ENCODE data around the gene NCOA3.

The NCOA3 gene

DNA sequence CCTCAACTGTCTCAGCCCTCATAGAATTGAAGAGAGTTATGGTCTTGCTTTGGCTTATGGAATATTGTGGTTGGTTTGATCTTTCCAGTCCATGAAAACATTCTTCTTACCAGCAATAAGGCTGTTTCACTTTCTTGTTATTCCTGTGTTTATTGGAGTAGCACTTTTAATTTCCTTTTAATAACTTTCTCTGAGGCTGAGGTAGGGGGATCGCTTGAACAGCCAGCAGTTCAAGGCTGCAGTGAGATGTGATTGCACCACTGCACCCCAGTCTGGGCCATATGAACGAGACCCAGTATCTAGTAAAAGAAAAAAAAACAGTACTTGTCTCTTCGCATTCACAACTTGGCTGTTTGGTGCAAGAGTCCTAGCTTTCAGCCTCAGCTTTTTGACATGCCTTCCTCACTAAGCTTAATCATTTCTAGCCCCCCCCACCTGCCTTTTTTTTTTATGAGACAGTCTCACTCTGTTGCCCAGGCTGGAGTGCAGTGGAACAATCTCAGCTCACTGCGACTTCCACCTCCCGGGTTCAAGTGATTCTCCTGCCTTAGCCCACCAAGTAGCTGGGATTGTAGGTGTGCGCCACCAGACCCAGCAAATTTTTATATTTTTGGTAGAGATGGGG is 70.5 kb downstream of the NCOA3 start:
- H3K36me3 ChIP-seq: no peaks in the 10 kb centered on the region
- no peak for DNase-seq
- H3K4me1 ChIP-seq: peaks cover 32% of the 10 kb centered on the region
- H3K4me3 ChIP-seq (ENCODE audit: low read depth, low read length): no peak overlapping the region
- H3K27me3 ChIP-seq: no peaks in the 10 kb centered on the region
- TF ChIP-seq, protein P1, sequence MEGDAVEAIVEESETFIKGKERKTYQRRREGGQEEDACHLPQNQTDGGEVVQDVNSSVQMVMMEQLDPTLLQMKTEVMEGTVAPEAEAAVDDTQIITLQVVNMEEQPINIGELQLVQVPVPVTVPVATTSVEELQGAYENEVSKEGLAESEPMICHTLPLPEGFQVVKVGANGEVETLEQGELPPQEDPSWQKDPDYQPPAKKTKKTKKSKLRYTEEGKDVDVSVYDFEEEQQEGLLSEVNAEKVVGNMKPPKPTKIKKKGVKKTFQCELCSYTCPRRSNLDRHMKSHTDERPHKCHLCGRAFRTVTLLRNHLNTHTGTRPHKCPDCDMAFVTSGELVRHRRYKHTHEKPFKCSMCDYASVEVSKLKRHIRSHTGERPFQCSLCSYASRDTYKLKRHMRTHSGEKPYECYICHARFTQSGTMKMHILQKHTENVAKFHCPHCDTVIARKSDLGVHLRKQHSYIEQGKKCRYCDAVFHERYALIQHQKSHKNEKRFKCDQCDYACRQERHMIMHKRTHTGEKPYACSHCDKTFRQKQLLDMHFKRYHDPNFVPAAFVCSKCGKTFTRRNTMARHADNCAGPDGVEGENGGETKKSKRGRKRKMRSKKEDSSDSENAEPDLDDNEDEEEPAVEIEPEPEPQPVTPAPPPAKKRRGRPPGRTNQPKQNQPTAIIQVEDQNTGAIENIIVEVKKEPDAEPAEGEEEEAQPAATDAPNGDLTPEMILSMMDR (IDR thresholded peaks at IDR 0.05; ENCODE audit: low read depth, low read length): no peak
- H3K9me3 ChIP-seq: no peaks in the 10 kb centered on the region

GRCh38 chr20:47573559-47573958 is 71.9 kb downstream of the NCOA3 start:
- DNase-seq: no peak
- H3K9me3 ChIP-seq: no peaks in the 10 kb centered on the region
- H3K36me3 ChIP-seq: no peaks in the 10 kb centered on the region
- H3K27me3 ChIP-seq: no peaks in the 10 kb centered on the region
- H3K4me1 ChIP-seq: peaks cover 43% of the 10 kb centered on the region
- H3K4me3 ChIP-seq (ENCODE audit: low read depth, low read length): no peak overlapping the region
- TF ChIP-seq, protein P1 (IDR thresholded peaks at IDR 0.05; ENCODE audit: low read depth, low read length): no peak

GRCh38 chr20:47574616-47575364 is 73.1 kb downstream of the NCOA3 start:
- no peaks in the 10 kb centered on the region for H3K9me3 ChIP-seq
- peak; percentile 73 for DNase-seq
- peak overlapping the region; percentile 1; the same call in 1 of the 2 replicates for H3K4me3 ChIP-seq (ENCODE audit: low read depth, low read length)
- TF ChIP-seq, protein P1 (IDR thresholded peaks at IDR 0.05; ENCODE audit: low read depth, low read length): no peak
- no peaks in the 10 kb centered on the region for H3K27me3 ChIP-seq
- H3K36me3 ChIP-seq: no peaks in the 10 kb centered on the region
- peaks cover 55% of the 10 kb centered on the region for H3K4me1 ChIP-seq

DNA sequence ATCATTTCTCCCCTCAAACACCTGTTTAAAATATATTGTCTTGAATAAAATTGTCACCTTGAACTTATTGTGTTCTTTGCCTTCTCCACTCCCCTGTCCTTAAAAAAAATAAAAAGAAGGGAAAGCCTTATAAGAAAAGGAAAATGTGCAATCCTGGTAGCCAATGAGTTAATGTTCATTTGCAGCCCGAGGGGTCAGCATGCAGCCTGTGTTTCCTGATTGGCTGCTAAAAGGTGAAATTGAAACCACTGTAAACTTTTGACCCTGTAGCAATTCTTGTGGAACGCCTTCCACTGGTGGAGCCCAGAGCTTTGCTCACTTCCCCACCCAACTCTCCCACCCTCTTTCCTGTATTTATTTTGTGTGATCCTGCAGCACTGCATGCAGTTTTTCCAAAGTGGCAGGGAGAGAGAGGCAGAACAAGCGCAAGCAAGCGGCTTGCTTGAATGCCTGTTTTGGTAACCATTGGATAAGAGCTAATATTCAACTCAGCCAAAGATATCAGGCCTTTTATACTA is 74.9 kb downstream of the NCOA3 start:
- Histone ChIP-seq H3K36me3 (no peaks in the 10 kb centered on the region), H3K27me3 (no peaks in the 10 kb centered on the region), H3K4me1 (peaks cover 55% of the 10 kb centered on the region), H3K9me3 (no peaks in the 10 kb centered on the region), H3K4me3 (ENCODE audit: low read depth, low read length) (peak overlapping the region; percentile 38)
- DNase-seq: peak; percentile 78
- TF ChIP-seq, protein P1 (IDR thresholded peaks at IDR 0.05; ENCODE audit: low read depth, low read length): no peak

GRCh38 chr20:47577314-47577713 is 75.6 kb downstream of the NCOA3 start:
- H3K27me3 ChIP-seq: no peaks in the 10 kb centered on the region
- H3K4me3 ChIP-seq (ENCODE audit: low read depth, low read length): peak overlapping the region; percentile 38

More at GRCh38 chr20:47577314-47577713, 75.6 kb downstream of the NCOA3 start:
- DNase-seq: no peak
- no peaks in the 10 kb centered on the region for H3K36me3 ChIP-seq
- H3K4me1 ChIP-seq: peaks cover 55% of the 10 kb centered on the region
- H3K9me3 ChIP-seq: no peaks in the 10 kb centered on the region
- TF ChIP-seq, protein P1 (IDR thresholded peaks at IDR 0.05; ENCODE audit: low read depth, low read length): no peak
